ENCODE results near the gene ZAP70.
"Not testable (repeated sequence)": the region's sequence is repeated elsewhere in the genome, so short reads cannot be mapped to it uniquely, and the experiment has no call there.

ZAP70 gene

GRCh38 chr2:97702731-97703470, 10.5 kb upstream of the ZAP70 start:
- no peaks in the 10 kb centered on the region for H3K27me3 ChIP-seq (ENCODE audit: control insufficient read depth, insufficient read depth, low read length)
- H3K36me3 ChIP-seq (ENCODE audit: control insufficient read depth, insufficient read depth, low read length), result no peaks in the 10 kb centered on the region

DNA sequence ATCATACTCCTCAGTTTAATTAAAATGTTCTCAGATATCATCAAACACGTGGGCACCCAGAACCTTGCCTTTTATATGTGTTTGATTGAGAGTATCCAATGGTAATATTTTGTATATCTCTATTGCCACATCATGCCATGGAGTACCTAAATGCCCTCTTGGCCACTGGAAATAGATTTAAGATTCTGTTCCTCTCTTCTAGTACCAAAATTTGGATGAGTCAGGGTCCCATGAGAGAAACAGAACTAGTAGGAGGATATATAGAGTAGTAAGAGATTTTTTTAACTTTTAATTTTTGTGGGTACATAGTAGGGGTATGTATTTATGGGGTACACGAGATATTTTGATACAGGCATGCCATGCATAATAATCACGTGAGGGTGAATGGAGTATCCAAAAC, 9.6 kb upstream of the ZAP70 start:
- Histone ChIP-seq H3K36me3 (ENCODE audit: control insufficient read depth, insufficient read depth, low read length) (no peaks in the 10 kb centered on the region), H3K4me3 (ENCODE audit: low read length) (no peak overlapping the region), H3K27ac (ENCODE audit: low read depth, low read length) (no peak overlapping the region), H3K9ac (ENCODE audit: low read length) (no peak overlapping the region), H3K4me1 (ENCODE audit: control insufficient read depth, insufficient read depth, low read length) (no peaks in the 10 kb centered on the region), H3K27me3 (ENCODE audit: control insufficient read depth, insufficient read depth, low read length) (no peaks in the 10 kb centered on the region)

More at GRCh38 chr2:97702731-97703470, 10.5 kb upstream of the ZAP70 start:
- H3K4me3 ChIP-seq (ENCODE audit: low read length), result no peak overlapping the region
- H3K4me1 ChIP-seq (ENCODE audit: control insufficient read depth, insufficient read depth, low read length), result no peaks in the 10 kb centered on the region
- H3K9ac ChIP-seq (ENCODE audit: low read length), result no peak overlapping the region
- no peak overlapping the region for H3K27ac ChIP-seq (ENCODE audit: low read depth, low read length)

DNA sequence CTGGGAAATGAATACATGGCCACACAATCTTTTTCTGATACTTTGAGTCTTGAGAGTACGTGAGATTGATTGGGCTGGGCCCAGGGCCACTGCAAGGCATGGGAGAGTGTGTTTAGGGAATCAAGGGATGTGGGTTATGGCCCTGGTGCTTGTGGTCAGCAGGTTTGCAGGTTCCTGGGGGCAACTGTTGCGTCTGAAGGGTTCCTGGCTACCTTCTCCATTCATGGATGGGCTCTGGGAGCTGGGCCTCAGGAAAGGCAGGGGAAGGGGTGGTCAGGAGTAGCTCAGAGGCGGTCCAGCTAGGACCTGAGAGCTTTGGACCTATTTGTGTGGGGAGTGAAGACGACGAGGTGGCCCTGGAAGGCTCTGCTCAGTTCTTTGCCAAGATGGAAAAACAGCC, 8.4 kb upstream of the ZAP70 start:
- H3K4me1 ChIP-seq (ENCODE audit: control insufficient read depth, insufficient read depth, low read length), result no peaks in the 10 kb centered on the region
- H3K4me3 ChIP-seq (ENCODE audit: low read length), result no peak overlapping the region
- no peaks in the 10 kb centered on the region for H3K27me3 ChIP-seq (ENCODE audit: control insufficient read depth, insufficient read depth, low read length)
- H3K9ac ChIP-seq (ENCODE audit: low read length), result no peak overlapping the region
- H3K27ac ChIP-seq (ENCODE audit: low read depth, low read length), result no peak overlapping the region
- H3K36me3 ChIP-seq (ENCODE audit: control insufficient read depth, insufficient read depth, low read length), result no peaks in the 10 kb centered on the region

DNA sequence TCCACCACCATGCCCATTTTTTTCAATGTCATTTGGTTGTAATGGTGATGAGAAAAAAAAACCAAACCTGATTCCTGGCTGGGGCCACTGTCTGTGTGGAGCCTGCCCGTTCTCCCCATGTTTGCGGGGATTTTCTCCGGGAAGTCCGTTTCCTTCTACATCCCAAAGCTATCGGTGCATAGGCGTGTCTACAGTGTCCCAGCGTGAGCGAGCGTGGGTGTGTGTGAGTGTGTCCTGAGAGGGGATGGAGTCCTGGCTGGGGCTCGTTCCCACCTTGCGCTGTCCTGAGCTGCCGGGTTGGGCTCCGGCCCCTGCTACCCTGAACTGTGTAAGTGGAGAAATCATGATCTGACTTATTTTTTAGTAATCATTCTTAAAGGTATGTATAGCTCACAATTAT, 7.3 kb upstream of the ZAP70 start:
- Histone ChIP-seq H3K36me3 (ENCODE audit: control insufficient read depth, insufficient read depth, low read length) (no peaks in the 10 kb centered on the region), H3K4me3 (ENCODE audit: low read length) (no peak overlapping the region)

DNA sequence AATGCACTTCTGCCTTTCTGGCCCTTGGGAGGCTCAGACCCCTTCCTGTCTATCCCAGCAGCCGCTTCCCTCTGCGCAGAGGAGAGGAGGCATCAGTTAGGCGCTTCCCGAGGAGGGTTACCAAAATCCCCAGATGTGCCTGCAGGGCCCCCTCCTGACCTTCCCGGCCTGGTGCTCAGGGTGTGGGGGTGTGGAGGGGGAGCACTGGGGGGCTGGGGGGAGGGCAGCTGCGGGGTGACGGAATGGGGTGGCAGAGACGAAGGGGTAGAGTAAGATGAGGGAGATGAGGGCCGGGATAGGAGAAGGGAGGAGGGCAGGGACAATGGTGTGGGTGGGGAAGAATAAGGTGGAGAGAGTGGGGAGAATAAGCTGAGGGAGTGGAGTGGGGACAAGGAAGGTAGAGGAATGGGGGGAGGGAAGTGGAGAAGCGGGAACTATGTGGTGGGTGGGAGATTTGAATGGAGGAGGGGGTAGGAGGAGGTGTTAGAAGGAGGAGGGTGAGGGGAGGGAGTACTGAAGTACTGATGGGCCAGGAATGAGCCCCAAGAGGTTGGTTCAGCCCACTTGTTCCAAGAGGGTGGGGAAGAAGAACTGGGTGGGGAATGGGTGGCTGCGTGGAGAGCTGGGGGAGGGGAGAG, 6.5 kb upstream of the ZAP70 start:
- Histone ChIP-seq H3K4me1 (ENCODE audit: control insufficient read depth, insufficient read depth, low read length) (no peaks in the 10 kb centered on the region), H3K27me3 (ENCODE audit: control insufficient read depth, insufficient read depth, low read length) (no peaks in the 10 kb centered on the region), H3K4me3 (ENCODE audit: low read length) (no peak overlapping the region), H3K9ac (ENCODE audit: low read length) (no peak overlapping the region), H3K27ac (ENCODE audit: low read depth, low read length) (no peak overlapping the region), H3K36me3 (ENCODE audit: control insufficient read depth, insufficient read depth, low read length) (no peaks in the 10 kb centered on the region)

More for the DNA sequence above, 7.3 kb upstream of the ZAP70 start:
- Histone ChIP-seq H3K27me3 (ENCODE audit: control insufficient read depth, insufficient read depth, low read length) (no peaks in the 10 kb centered on the region), H3K27ac (ENCODE audit: low read depth, low read length) (no peak overlapping the region), H3K4me1 (ENCODE audit: control insufficient read depth, insufficient read depth, low read length) (no peaks in the 10 kb centered on the region), H3K9ac (ENCODE audit: low read length) (no peak overlapping the region)

- no peaks in the 10 kb centered on the region for H3K4me1 ChIP-seq (ENCODE audit: control insufficient read depth, insufficient read depth, low read length)
- H3K4me3 ChIP-seq (ENCODE audit: low read length), result no peak overlapping the region
- H3K9ac ChIP-seq (ENCODE audit: low read length), result no peak overlapping the region
- no peaks in the 10 kb centered on the region for H3K36me3 ChIP-seq (ENCODE audit: control insufficient read depth, insufficient read depth, low read length)
- H3K27me3 ChIP-seq (ENCODE audit: control insufficient read depth, insufficient read depth, low read length), result no peaks in the 10 kb centered on the region
- H3K27ac ChIP-seq (ENCODE audit: low read depth, low read length), result no peak overlapping the region
Measured at GRCh38 chr2:97707362-97708047, 5.9 kb upstream of the ZAP70 start.

GRCh38 chr2:97708048-97708380, 5.4 kb upstream of the ZAP70 start:
- H3K27me3 ChIP-seq (ENCODE audit: control insufficient read depth, insufficient read depth, low read length), result no peaks in the 10 kb centered on the region
- no peak overlapping the region for H3K27ac ChIP-seq (ENCODE audit: low read depth, low read length)
- no peak overlapping the region for H3K9ac ChIP-seq (ENCODE audit: low read length)
- no peaks in the 10 kb centered on the region for H3K4me1 ChIP-seq (ENCODE audit: control insufficient read depth, insufficient read depth, low read length)
- H3K4me3 ChIP-seq (ENCODE audit: low read length), result no peak overlapping the region
- H3K36me3 ChIP-seq (ENCODE audit: control insufficient read depth, insufficient read depth, low read length), result no peaks in the 10 kb centered on the region

DNA sequence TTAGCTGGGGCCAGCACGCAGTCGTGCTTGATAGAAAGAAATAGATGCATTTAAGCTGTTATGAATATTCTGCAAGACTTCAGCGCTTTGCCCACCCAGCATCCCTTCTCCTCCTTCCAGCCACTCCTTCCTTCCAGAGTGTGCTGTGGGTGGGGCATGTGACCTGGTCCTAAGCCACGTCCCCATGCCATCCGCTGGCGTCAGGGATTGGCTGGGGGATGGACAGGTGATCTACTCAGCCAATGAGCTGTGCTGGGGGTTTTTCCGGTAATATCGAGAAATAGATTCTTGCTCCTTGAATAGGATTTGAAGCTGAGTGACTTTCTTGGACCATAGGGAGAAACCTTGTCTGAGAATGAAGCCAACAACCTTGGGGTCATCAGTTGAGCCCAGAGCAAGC, 4.8 kb upstream of the ZAP70 start:
- Histone ChIP-seq H3K27me3 (ENCODE audit: control insufficient read depth, insufficient read depth, low read length) (no peaks in the 10 kb centered on the region), H3K27ac (ENCODE audit: low read depth, low read length) (no peak overlapping the region), H3K36me3 (ENCODE audit: control insufficient read depth, insufficient read depth, low read length) (no peaks in the 10 kb centered on the region), H3K4me1 (ENCODE audit: control insufficient read depth, insufficient read depth, low read length) (no peaks in the 10 kb centered on the region), H3K9ac (ENCODE audit: low read length) (no peak overlapping the region), H3K4me3 (ENCODE audit: low read length) (no peak overlapping the region)

- Histone ChIP-seq H3K9ac (ENCODE audit: low read length) (no peak overlapping the region), H3K4me3 (ENCODE audit: low read length) (no peak overlapping the region), H3K4me1 (ENCODE audit: control insufficient read depth, insufficient read depth, low read length) (no peaks in the 10 kb centered on the region), H3K27me3 (ENCODE audit: control insufficient read depth, insufficient read depth, low read length) (no peaks in the 10 kb centered on the region), H3K27ac (ENCODE audit: low read depth, low read length) (no peak overlapping the region), H3K36me3 (ENCODE audit: control insufficient read depth, insufficient read depth, low read length) (no peaks in the 10 kb centered on the region)
Measured at GRCh38 chr2:97711394-97711711, 2.0 kb upstream of the ZAP70 start.

DNA sequence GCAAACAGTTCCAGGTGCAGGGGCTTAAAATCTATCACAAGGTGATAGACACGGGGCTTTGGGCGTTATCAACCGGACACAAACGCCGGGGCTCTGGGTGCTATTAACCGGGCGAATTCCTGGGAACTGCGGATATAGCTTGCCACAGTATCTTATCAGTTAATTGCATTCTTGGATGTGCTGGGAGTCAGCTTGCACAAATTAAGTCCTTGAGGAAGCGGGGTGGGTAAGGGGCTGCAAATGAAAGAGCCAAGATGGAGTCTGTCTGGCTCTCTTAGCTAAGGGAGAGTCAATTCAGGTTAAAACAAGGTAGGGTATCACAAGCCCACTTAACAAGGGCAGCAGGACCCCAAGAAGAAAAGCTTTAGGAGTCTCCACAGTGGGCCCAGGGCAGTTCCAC, 1.2 kb upstream of the ZAP70 start:
- H3K27me3 ChIP-seq (ENCODE audit: control insufficient read depth, insufficient read depth, low read length); H3K27ac ChIP-seq (ENCODE audit: low read depth, low read length); H3K36me3 ChIP-seq (ENCODE audit: control insufficient read depth, insufficient read depth, low read length); H3K4me1 ChIP-seq (ENCODE audit: control insufficient read depth, insufficient read depth, low read length); H3K4me3 ChIP-seq (ENCODE audit: low read length); H3K9ac ChIP-seq (ENCODE audit: low read length): not testable (repeated sequence)

DNA sequence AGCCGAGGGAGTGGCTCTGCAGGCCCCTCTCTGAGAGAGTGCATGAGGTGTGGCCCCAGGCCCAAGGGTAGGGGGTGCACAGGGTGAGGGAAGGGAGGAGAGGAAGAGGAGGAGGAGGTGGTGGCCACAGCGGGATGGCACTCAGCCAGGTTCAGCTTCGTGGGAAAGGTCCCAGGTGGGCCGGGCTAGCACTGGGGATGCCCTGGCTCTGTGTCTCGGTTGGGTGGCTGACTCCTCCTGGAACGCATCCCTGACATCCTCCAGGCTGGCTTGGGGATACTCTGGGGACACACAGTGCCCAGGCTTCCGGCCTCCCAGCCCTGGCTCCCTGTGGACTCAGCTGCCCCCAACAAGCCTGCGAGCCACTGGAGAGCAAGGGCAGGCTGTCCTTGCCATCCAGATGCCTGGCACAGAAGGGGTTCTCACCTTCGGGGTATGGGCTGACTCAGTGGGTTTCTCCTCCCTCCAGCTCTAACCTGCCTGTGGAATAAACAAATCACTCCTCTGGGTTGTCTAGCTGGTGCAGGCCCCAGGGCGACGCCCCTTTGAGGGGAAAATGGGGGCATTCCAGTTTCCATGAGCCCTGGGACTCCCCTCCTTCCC, 582 bp upstream of the ZAP70 start:
- Histone ChIP-seq H3K36me3 (ENCODE audit: control insufficient read depth, insufficient read depth, low read length) (no peaks in the 10 kb centered on the region), H3K4me3 (ENCODE audit: low read length) (no peak overlapping the region)

DNA sequence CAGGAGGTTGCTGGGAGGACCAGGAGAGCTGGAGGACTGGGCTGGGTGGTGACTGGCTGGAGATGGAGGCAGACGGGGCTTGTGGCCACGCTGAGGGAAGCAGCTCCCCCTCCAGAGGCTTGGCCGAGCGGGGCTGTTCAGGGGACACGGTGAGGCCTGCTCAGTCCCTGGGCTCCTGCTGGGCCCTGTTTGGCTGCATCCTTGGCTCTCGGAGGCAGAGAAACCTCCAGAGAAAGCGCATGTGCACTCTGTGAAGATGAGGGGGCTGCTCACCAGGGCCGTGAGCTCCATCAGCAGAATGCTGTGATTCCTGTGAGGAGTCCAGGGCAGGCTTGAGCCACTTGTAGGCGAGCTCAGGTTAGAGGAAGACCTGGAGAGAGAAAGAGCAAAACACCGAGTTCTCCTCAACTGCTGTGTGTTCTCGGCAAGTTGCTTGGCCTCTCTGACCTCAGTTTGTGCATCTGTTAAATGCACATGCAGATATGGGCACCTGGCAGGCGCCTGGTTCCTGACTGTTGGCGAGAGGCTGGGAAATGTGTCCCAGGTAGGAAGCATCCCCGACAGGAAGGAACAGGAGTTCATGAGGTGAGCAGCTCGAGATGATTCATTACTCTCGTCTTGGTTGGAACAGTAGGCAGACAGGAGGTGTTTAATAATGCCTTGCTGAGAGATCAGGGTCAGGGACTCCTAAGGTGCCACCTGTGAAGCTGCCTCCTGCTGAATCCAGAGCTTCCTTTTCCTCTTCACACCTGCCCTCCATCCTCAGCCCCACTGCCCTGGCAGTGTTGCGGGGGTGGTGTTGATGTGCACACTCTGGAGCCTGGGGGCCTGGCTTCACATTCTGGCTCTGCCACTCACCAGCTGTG, 941 bp downstream of the ZAP70 start:
- no peak overlapping the region for H3K27ac ChIP-seq (ENCODE audit: low read depth, low read length)
- H3K27me3 ChIP-seq (ENCODE audit: control insufficient read depth, insufficient read depth, low read length), result no peaks in the 10 kb centered on the region
- no peaks in the 10 kb centered on the region for H3K4me1 ChIP-seq (ENCODE audit: control insufficient read depth, insufficient read depth, low read length)
- no peak overlapping the region for H3K9ac ChIP-seq (ENCODE audit: low read length)
- H3K36me3 ChIP-seq (ENCODE audit: control insufficient read depth, insufficient read depth, low read length), result no peaks in the 10 kb centered on the region
- H3K4me3 ChIP-seq (ENCODE audit: low read length), result peak overlapping the region; percentile 23

More for the DNA sequence above, 582 bp upstream of the ZAP70 start:
- no peaks in the 10 kb centered on the region for H3K27me3 ChIP-seq (ENCODE audit: control insufficient read depth, insufficient read depth, low read length)
- H3K27ac ChIP-seq (ENCODE audit: low read depth, low read length), result no peak overlapping the region
- no peaks in the 10 kb centered on the region for H3K4me1 ChIP-seq (ENCODE audit: control insufficient read depth, insufficient read depth, low read length)
- no peak overlapping the region for H3K9ac ChIP-seq (ENCODE audit: low read length)

Measured in rectal smooth muscle tissue (tissue), 1 donor.